CD14-positive monocyte (primary cell): ENCODE results near the gene CC2D2A. TPM values are rescaled to one million over a fixed set of nuclear protein-coding genes. Genes with fewer than 3 reads are reported as not detected.

ENCODE experiments used
- DNase-seq, 3 donors: peaks; one replicate each; pipeline ENCODE4 v3.0.0-alpha.2; 2011 to 2022
- H2AFZ ChIP-seq: 2 replicates; pipeline ENCODE4 v1.6.0; 2012; ENCODE audit warnings: mild to moderate bottlenecking, low read depth, low read length, inconsistent platforms; ENCODE audit not compliant: insufficient read depth, poor library complexity, severe bottlenecking
- H3K27ac ChIP-seq, 2 donors: 1 replicate in 1 of 2; 2 replicates in 1 of 2; pipeline ENCODE4 v1.5.1; 2012 to 2013; ENCODE audit warnings: low read length in 2 of 2, control low read depth in 1 of 2, inconsistent platforms in 1 of 2, low read depth in 1 of 2, mild to moderate bottlenecking in 1 of 2
- H3K27me3 ChIP-seq, 2 donors: one replicate each; pipeline versions ENCODE4 v1.6.0 to v1.6.1; 2011 to 2013; ENCODE audit warnings: low read length in 2 of 2; ENCODE audit not compliant: control insufficient read depth in 2 of 2, insufficient read depth in 2 of 2
- H3K36me3 ChIP-seq, 2 donors: replicated peaks in 1 of 2; 1 replicate in 1 of 2; 2 replicates in 1 of 2; pipeline versions ENCODE4 v1.5.1 to v1.6.1; 2012 to 2013; ENCODE audit warnings: low read length in 2 of 2, control low read depth in 1 of 2, inconsistent platforms in 1 of 2, mild to moderate bottlenecking in 1 of 2; ENCODE audit not compliant: insufficient read depth in 2 of 2, control insufficient read depth in 1 of 2
- H3K4me1 ChIP-seq, 2 donors: 1 replicate in 1 of 2; 2 replicates in 1 of 2; pipeline versions ENCODE4 v1.5.1 to v1.6.1; 2012 to 2013; ENCODE audit warnings: low read length in 2 of 2, control low read depth in 1 of 2, inconsistent platforms in 1 of 2, mild to moderate bottlenecking in 1 of 2, moderate library complexity in 1 of 2; ENCODE audit not compliant: insufficient read depth in 2 of 2, control insufficient read depth in 1 of 2
- H3K4me2 ChIP-seq: replicated peaks from 2 replicates; pipeline ENCODE3; 2012; ENCODE audit warnings: low read length, moderate library complexity, mild to moderate bottlenecking; ENCODE audit not compliant: poor library complexity, severe bottlenecking; ENCODE audit errors: extremely low read depth
- H3K4me3 ChIP-seq, 3 experiments: fragments of 200-600 bp in 1 of 3; sonication (generic) in 1 of 3; replicated peaks in 1 of 3; 1 replicate in 2 of 3; 2 replicates in 1 of 3; pipeline ENCODE4 v1.5.1; 2011 to 2013; ENCODE audit warnings: low read length in 3 of 3, mild to moderate bottlenecking in 3 of 3, control low read depth in 2 of 3, low read depth in 2 of 3, inconsistent platforms in 1 of 3, moderate library complexity in 1 of 3
- H3K79me2 ChIP-seq: 2 replicates; pipeline ENCODE4 v1.6.0; 2012; ENCODE audit warnings: mild to moderate bottlenecking, control low read depth, inconsistent platforms, low read length, moderate library complexity; ENCODE audit not compliant: insufficient read depth
- H3K9ac ChIP-seq: 2 replicates; pipeline ENCODE4 v1.6.0; 2017; ENCODE audit warnings: low read length, mild to moderate bottlenecking; ENCODE audit not compliant: insufficient read depth, poor library complexity, severe bottlenecking
- H3K9me3 ChIP-seq, 2 donors: replicated peaks in 1 of 2; 1 replicate in 1 of 2; 2 replicates in 1 of 2; pipeline versions ENCODE4 v1.5.1 to v1.6.1; 2012 to 2013; ENCODE audit warnings: low read length in 2 of 2, control low read depth in 1 of 2; ENCODE audit not compliant: control insufficient read depth in 1 of 2, insufficient read depth in 1 of 2
- H4K20me1 ChIP-seq: 2 replicates; pipeline ENCODE4 v1.6.0; 2012; ENCODE audit warnings: mild to moderate bottlenecking, low read length, control low read depth, moderate library complexity; ENCODE audit not compliant: insufficient read depth
- H3K27ac Mint-ChIP-seq, 7 donors: one replicate each; pipeline ENCODE4 v1.8.0; 2020; ENCODE audit warnings: mild to moderate bottlenecking in 7 of 7, mixed read lengths in 7 of 7, moderate library complexity in 6 of 7, inconsistent platforms in 2 of 7
- H3K27me3 Mint-ChIP-seq, 3 donors: one replicate each; pipeline ENCODE4 v1.8.0; 2021 to 2022; ENCODE audit warnings: low read depth in 3 of 3, mild to moderate bottlenecking in 3 of 3, mixed read lengths in 3 of 3, moderate library complexity in 3 of 3, inconsistent platforms in 1 of 3
- H3K36me3 Mint-ChIP-seq, 2 donors: one replicate each; pipeline ENCODE4 v1.8.0; 2020; ENCODE audit warnings: mixed read lengths in 2 of 2, inconsistent platforms in 1 of 2, mild to moderate bottlenecking in 1 of 2
- H3K4me1 Mint-ChIP-seq: one replicate; pipeline ENCODE4 v1.8.0; 2020; ENCODE audit warnings: mild to moderate bottlenecking, mixed read lengths
- H3K4me3 Mint-ChIP-seq, 2 donors: one replicate each; pipeline ENCODE4 v1.8.0; 2020; ENCODE audit warnings: mild to moderate bottlenecking in 2 of 2, mixed read lengths in 2 of 2, moderate library complexity in 1 of 2
- H3K9me3 Mint-ChIP-seq, 7 donors: one replicate each; pipeline ENCODE4 v1.8.0; 2020 to 2022; ENCODE audit warnings: mixed read lengths in 7 of 7, mild to moderate bottlenecking in 6 of 7, moderate library complexity in 6 of 7, inconsistent platforms in 2 of 7
- WGBS: methylation state at CpG from one replicate; pipeline ENCODE4 v1.1.5; 2013; ENCODE audit warnings: missing lambda C conversion rate; ENCODE audit not compliant: insufficient coverage; 5-methylcytosine and 5-hydroxymethylcytosine counted together
- intact Hi-C, 2 donors: fragments of 100-400 bp; cut with micrococcal nuclease; formaldehyde crosslinking; loops; one replicate each; pipeline versions ENCODE4 v1.15.0 to v1.15.1; 2023
- polyA plus RNA-seq, 3 donors: library from polyadenylated mRNA; depleted of rRNA in 1 of 3; unstranded in 2 of 3; stranded (reverse) in 1 of 3; fragments of 300-500 nt in 2 of 3; fragments of >200 nt in 1 of 3; fragmentation: Illumina TruSeq in 2 of 3; gene quantifications; 1 replicate in 2 of 3; 2 replicates in 1 of 3; pipeline ENCODE4 v1.2.3, GENCODE V29; 2012 to 2021
- TF ChIP-seq, protein P1 (sequence below): fragments of 200-600 bp; IDR thresholded peaks from one replicate; pipeline ENCODE4 v1.8.0; 2022; ENCODE audit warnings: antibody characterized with exemption, mild to moderate bottlenecking

CC2D2A gene
- polyA plus RNA-seq, 3 donors = 1.7 to 2.5 (median 1.9) TPM

DNA sequence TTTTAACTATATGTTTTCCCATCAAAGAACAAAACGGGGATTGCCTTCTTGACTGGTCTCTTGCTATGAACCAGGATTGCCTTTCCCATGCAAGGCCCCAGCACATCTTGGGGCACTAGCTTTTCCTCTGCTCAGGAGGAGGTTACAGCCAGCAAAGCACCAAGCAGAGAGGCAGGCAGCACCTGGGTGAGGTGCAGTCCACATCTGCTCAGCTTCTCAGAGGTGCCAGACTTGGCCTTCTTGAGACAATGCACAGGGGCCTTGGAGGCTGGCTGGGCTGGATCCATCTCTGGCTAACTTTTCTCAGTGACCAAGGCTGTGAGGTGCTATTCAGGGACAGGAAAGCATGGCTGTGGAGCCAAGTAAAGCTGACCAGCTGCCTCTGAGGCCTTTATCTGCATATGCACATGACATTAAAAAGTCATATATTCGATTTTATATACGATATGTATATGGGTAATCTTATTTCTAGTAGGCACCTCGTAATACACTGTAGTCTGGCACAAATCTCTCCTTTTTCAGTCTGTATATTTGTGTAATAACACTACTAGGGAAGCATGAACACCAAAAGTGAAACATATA, 86.9 kb downstream of the CC2D2A start:
- Mint-ChIP-seq H3K9me3 (peaks cover 0 to 3% (median 0%) of the 10 kb centered on the region in 7 donors), H3K27me3 (peaks cover 0 to 4% (median 0%) of the 10 kb centered on the region in 3 donors), H3K4me3 (no peak overlapping the region), H3K27ac (no peak overlapping the region), H3K36me3 (peaks cover 26 to 37% of the 10 kb centered on the region in 2 donors), H3K4me1 (peaks cover 10% of the 10 kb centered on the region)
- intact Hi-C loops = no loop called here
- Histone ChIP-seq H3K4me2 (no peak overlapping the region), H3K36me3 (peaks cover 3 to 17% of the 10 kb centered on the region in 2 donors), H3K27ac (no peak overlapping the region), H3K27me3 (no peaks in the 10 kb centered on the region), H4K20me1 (peaks cover 6% of the 10 kb centered on the region), H3K79me2 (no peaks in the 10 kb centered on the region), H3K9me3 (no peaks in the 10 kb centered on the region), H3K4me3 (no peak overlapping the region), H3K9ac (no peak overlapping the region), H2AFZ (no peak overlapping the region), H3K4me1 (peaks cover 10% of the 10 kb centered on the region in 2 donors)
- no peak for DNase-seq
- TF ChIP-seq, protein P1, sequence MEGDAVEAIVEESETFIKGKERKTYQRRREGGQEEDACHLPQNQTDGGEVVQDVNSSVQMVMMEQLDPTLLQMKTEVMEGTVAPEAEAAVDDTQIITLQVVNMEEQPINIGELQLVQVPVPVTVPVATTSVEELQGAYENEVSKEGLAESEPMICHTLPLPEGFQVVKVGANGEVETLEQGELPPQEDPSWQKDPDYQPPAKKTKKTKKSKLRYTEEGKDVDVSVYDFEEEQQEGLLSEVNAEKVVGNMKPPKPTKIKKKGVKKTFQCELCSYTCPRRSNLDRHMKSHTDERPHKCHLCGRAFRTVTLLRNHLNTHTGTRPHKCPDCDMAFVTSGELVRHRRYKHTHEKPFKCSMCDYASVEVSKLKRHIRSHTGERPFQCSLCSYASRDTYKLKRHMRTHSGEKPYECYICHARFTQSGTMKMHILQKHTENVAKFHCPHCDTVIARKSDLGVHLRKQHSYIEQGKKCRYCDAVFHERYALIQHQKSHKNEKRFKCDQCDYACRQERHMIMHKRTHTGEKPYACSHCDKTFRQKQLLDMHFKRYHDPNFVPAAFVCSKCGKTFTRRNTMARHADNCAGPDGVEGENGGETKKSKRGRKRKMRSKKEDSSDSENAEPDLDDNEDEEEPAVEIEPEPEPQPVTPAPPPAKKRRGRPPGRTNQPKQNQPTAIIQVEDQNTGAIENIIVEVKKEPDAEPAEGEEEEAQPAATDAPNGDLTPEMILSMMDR = no peak
- WGBS = 91% methylated on average over 1 of the region's 4 CpGs

DNA sequence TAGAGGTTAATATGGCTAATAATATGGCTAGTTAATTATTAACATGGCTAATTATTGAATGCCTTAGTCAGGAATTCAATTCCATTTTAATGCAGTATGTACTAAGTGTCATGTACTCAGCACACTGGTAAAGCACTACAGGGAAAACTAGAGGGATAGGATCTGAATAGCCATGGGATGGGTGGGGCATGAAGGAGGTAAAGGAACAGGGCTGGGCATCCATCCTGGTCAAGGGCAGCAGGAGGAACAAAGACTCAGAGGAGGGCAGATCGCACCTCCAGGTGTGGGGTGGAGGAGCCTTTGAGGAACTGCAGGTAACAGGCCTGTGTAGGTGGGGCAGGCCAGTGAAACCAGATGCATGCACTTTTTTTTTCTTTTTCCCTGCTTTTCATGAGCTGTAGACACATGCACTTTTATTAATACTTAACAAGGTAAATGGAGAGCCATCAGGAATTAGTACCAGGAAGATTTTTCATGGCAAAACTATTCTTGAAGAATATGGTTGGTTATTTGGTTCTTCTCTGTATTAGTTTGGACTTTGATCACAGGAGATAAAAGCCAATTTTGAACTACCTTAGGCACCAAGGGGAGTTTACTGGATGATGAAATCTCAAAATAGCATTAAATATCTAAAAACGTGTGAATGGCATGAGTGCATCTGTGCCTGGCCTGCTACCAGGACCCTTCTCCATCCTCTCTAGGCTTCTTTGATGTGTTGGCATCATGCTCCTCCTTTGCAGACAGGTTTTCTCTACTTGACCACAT, 88.3 kb downstream of the CC2D2A start:
- Histone ChIP-seq H2AFZ (no peak overlapping the region), H3K36me3 (peaks cover 3 to 21% of the 10 kb centered on the region in 2 donors), H3K27ac (no peak overlapping the region), H3K4me2 (no peak overlapping the region), H3K4me3 (no peak overlapping the region), H4K20me1 (peaks cover 6% of the 10 kb centered on the region), H3K79me2 (no peaks in the 10 kb centered on the region), H3K4me1 (peaks cover 15 to 19% of the 10 kb centered on the region in 2 donors), H3K9me3 (no peaks in the 10 kb centered on the region), H3K9ac (no peak overlapping the region), H3K27me3 (no peaks in the 10 kb centered on the region)
- Mint-ChIP-seq H3K27me3 (peaks cover 0 to 4% (median 0%) of the 10 kb centered on the region in 3 donors), H3K9me3 (peaks cover 0 to 3% (median 0%) of the 10 kb centered on the region in 7 donors), H3K4me1 (peaks cover 20% of the 10 kb centered on the region), H3K36me3 (peaks cover 30 to 37% of the 10 kb centered on the region in 2 donors), H3K27ac (peak overlapping the region in 2 of 7 donors; percentile 14 to 15), H3K4me3 (no peak overlapping the region)
- intact Hi-C loops = no loop called here
- TF ChIP-seq, protein P1 = no peak
- no peak for DNase-seq
- 100% methylated on average over 2 of the region's 2 CpGs for WGBS
